ENCODE data around the gene LRRC26.
A peak's percentile ranks its signal among the peaks of the same experiment; 100 is the strongest.

LRRC26 gene

GRCh38 chr9:137169896-137170358 lies at the start of gene LRRC26:
Gene LRRC26 (minus strand): TSS chr9:137170051. CDS start chr9:137169943, 108 bp downstream.
- DNase-seq, result no peak

- no peak for DNase-seq
These were observed 49.0 kb upstream of the LRRC26 start for GRCh38 chr9:137218754-137219271.

- no peak for DNase-seq
These were observed 48.4 kb upstream of the LRRC26 start for GRCh38 chr9:137218212-137218753.

- no peak for DNase-seq
These were observed 47.7 kb upstream of the LRRC26 start for GRCh38 chr9:137217276-137218211.

- DNase-seq, result no peak
These were observed 46.5 kb upstream of the LRRC26 start for GRCh38 chr9:137216188-137216965.

- no peak for DNase-seq
These were observed 45.5 kb upstream of the LRRC26 start for GRCh38 chr9:137215196-137215986.

GRCh38 chr9:137214620-137215019 lies 44.8 kb upstream of the LRRC26 start:
- DNase-seq, result no peak

- peak; percentile 33 for DNase-seq
These were observed 43.6 kb upstream of the LRRC26 start for GRCh38 chr9:137213160-137214060.

GRCh38 chr9:137212520-137212919 lies 42.7 kb upstream of the LRRC26 start:
- no peak for DNase-seq

GRCh38 chr9:137211532-137211931 lies 41.7 kb upstream of the LRRC26 start:
- DNase-seq, result no peak

- DNase-seq, result no peak
These were observed 36.8 kb upstream of the LRRC26 start for GRCh38 chr9:137206602-137207001.

GRCh38 chr9:137205126-137206069 lies 35.5 kb upstream of the LRRC26 start, which contains the start of the genes NDOR1 and TMEM203:
Gene NDOR1 (plus strand): TSS chr9:137205700. CDS start chr9:137205778, 78 bp downstream.
Gene TMEM203 (minus strand): TSS chr9:137205648. CDS start chr9:137205414, 234 bp downstream.
- peak; percentile 94 for DNase-seq

GRCh38 chr9:137204731-137205125 lies 34.9 kb upstream of the LRRC26 start:
- DNase-seq, result no peak

- DNase-seq, result no peak
These were observed 33.1 kb upstream of the LRRC26 start for GRCh38 chr9:137202966-137203365.

- DNase-seq, result no peak
These were observed 31.5 kb upstream of the LRRC26 start for GRCh38 chr9:137201205-137201868.

- peak; percentile 99 for DNase-seq
These were observed 30.7 kb upstream of the LRRC26 start, which contains the start of gene TPRN for GRCh38 chr9:137200311-137201204. Gene TPRN (minus strand): TSS chr9:137200741. CDS start chr9:137200711, 30 bp downstream.

- no peak for DNase-seq
These were observed 29.7 kb upstream of the LRRC26 start for GRCh38 chr9:137199411-137200121.
